Heart right ventricle (tissue), 16 donors: ENCODE measurements around the gene CDKAL1. TPM values are rescaled to one million over a fixed set of nuclear protein-coding genes. Genes with fewer than 3 reads are reported as not detected.

Experiments
- ATAC-seq, 8 donors: fragments of 200-7000 bp; cut with Tn5 transposase; one replicate each; pipeline ENCODE4 v1.9.1; 2020; ENCODE audit warnings: mild to moderate bottlenecking in 8 of 8, moderate library complexity in 8 of 8, moderate number of reproducible peaks in 1 of 8
- DNase-seq, 2 donors: peaks; one replicate each; pipeline ENCODE4 v3.0.0-alpha.2; 2020
- H3K27ac ChIP-seq, 10 donors: fragments of 200-600 bp; sonication (generic) in 2 of 10; one replicate each; pipeline versions ENCODE4 v1.5.0 to v1.8.0; 2020 to 2022; ENCODE audit warnings: mild to moderate bottlenecking in 3 of 10
- H3K27me3 ChIP-seq, 7 donors: fragments of 200-600 bp; one replicate each; pipeline ENCODE4 v1.8.0; 2021 to 2022; ENCODE audit warnings: mild to moderate bottlenecking in 2 of 7
- H3K36me3 ChIP-seq, 9 donors: fragments of 200-600 bp; sonication (generic) in 1 of 9; one replicate each; pipeline versions ENCODE4 v1.5.0 to v1.8.0; 2020 to 2022; ENCODE audit warnings: mild to moderate bottlenecking in 2 of 9
- H3K4me1 ChIP-seq, 9 donors: fragments of 200-600 bp; sonication (generic) in 1 of 9; one replicate each; pipeline versions ENCODE4 v1.5.0 to v1.8.0; 2020 to 2022; ENCODE audit warnings: mild to moderate bottlenecking in 4 of 9
- H3K4me3 ChIP-seq, 10 donors: fragments of 200-600 bp; sonication (generic) in 2 of 10; one replicate each; pipeline versions ENCODE4 v1.5.0 to v1.8.0; 2020 to 2022; ENCODE audit warnings: mild to moderate bottlenecking in 7 of 10, moderate library complexity in 2 of 10
- H3K9me3 ChIP-seq, 11 donors: fragments of 200-600 bp in 10 of 11; sonication (generic) in 2 of 11; one replicate each; pipeline versions ENCODE4 v1.5.0 to v1.8.0; 2013 to 2022; ENCODE audit warnings: mild to moderate bottlenecking in 2 of 11, control low read depth in 1 of 11, moderate library complexity in 1 of 11
- CTCF ChIP-seq, 9 donors: fragments of 200-600 bp; sonication (generic) in 2 of 9; IDR thresholded peaks; one replicate each; pipeline versions ENCODE4 v1.5.0 to v1.8.0; 2021 to 2022; ENCODE audit warnings: antibody characterized with exemption in 9 of 9, mild to moderate bottlenecking in 5 of 9, moderate library complexity in 1 of 9
- WGBS, 2 donors: extraction: QIAGEN DNeasy Blood & Tissue Kit; methylation state at CpG; one replicate each; pipeline ENCODE4 v1.1.7; 2013; ENCODE audit warnings: inconsistent platforms in 1 of 2; 5-methylcytosine and 5-hydroxymethylcytosine counted together
- intact Hi-C, 10 donors: fragments of 100-400 bp; cut with DNase I; formaldehyde crosslinking; loops; one replicate each; pipeline versions ENCODE4 v1.11.1 to v1.14.2; 2022
- polyA plus RNA-seq, 2 donors: library from polyadenylated mRNA; stranded (reverse); fragments of 200-250 nt; gene quantifications; one replicate each; pipeline ENCODE4 v1.2.3, GENCODE V29; 2013
- total RNA-seq, 10 donors: library from RNA; stranded (reverse); fragmentation: NEBNext Ultra II Directional in 3 of 10; extraction: Animal tissue kit (Norgen Biotek cat#: 25700) in 3 of 10; gene quantifications; one replicate each; pipeline versions ENCODE4 v1.2.1 to v1.2.4, GENCODE V29; 2021 to 2023
- donor health status: Arrhythmogenic right ventricular cardiomyopathy.
- donor health status: ischemic (EF 13 %, LVEDD 7.1; RV severe dilation, severe dysfunction).
- donor health status: healthy with polysubstance abuse.
- donor health status: DM: no; HTN: yes; CAD: no.
- donor health status: DM: no; HTN: no; CAD: no.
- donor health status: ischemic (EF 25% LVEDD 6.9; RV normal size, moderate dysfunction).
- donor health status: ischemic (EF 25% LVEDD 5.7; RV mildly dilated, moderate dysfunction).
- donor health status: healthy.
- donor health status: DM: yes; HTN: yes; CAD: no.
- donor health status: Ischemic cardiomyopathy.
- donor health status: ischemic (EF 35%, LVEDD 5.7; RV mildly dilated, moderate dysfunction).
- donor health status: nonischemic (EF 11% LVEDD 7.7; RV severe dilation, severe dysfunction).
- donor health status: DM: yes; HTN: yes; CAD: no.
- donor health status: PGD.
- donor health status: ischemic (EF 29% LVEDD 5.4; RV normal size, mild dysfunction).
- donor health status: nonischemic (EF 23%, LVEDD 6.1; RV moderate dilation, normal function).

The CDKAL1 gene
- total and polyA plus RNA-seq, 12 donors: 3.2 to 14.0 (median 10.6) TPM

DNA sequence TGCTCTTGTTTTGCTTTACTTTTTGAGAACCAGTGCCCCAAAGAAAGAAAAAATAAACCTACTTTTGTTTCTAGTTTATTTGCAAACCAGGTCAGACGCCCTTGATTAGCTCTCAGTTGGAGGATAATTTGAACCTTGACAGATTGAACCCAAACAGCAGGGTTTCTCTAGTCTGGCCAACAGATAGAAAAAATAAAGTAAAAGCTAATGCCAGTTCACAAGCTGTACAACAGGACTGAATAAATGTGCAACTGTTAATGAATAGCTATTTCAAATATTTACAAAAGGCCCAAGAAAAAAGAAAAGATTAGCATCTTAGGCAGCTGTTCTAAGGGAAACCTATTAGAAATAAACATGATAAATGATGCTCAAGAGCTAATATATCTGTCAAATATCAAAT is 331.8 kb downstream of the CDKAL1 start:
- DNase-seq: no peak
- Histone ChIP-seq H3K9me3 (no peaks in the 10 kb centered on the region), H3K27me3 (no peaks in the 10 kb centered on the region), H3K36me3 (no peaks in the 10 kb centered on the region), H3K27ac (no peak overlapping the region), H3K4me3 (no peak overlapping the region), H3K4me1 (peaks cover 0 to 15% (median 8%) of the 10 kb centered on the region in 9 donors)
- ATAC-seq: no peak
- intact Hi-C loops: loop anchor here in 1 of 10 donors (10.0 kb wide), 1 partner anchor 719 kb away; no protein-coding TSS in a partner anchor
- 90 to 91% methylated on average over 1 of the region's 1 CpG for WGBS, 2 donors
- TF ChIP-seq CTCF (IDR thresholded peaks at IDR 0.05): no peak

DNA sequence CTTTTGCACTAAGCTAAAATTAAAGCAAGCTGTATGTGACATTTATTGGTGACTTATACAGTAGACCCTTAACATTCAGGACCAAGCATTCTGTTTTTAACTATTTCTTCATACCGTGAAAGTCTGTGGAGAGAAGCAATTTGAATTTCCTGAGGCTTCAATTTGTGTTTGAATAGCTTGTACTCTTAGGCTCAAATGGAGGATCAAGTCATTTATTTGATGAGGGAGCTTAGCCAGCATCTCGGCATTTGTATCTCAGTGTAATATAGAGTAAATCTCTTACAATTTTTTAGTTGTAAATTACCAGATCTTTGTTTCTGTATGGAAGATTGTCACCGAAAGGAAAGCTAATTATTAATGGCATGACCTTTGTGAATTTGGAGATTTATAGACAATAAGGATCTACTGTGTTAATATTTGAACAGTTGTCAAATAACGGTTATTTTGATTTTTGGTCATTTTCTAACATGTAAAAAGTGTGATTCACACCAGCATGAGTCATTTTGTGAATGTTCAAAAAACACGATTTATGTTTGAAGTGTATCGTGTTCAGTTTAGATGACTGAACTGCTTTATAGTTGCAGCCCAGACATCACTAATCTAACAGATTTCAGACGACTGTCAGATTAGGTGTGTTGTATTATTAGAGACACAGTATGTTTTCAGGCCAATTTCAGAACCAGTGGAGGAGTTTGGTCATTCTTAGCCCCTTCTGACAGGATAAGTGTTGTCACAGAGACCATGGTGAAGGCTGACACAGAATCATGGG is 332.9 kb downstream of the CDKAL1 start:
- WGBS, 2 donors: 82 to 84% methylated on average over 7 of the region's 7 CpGs
- DNase-seq: no peak
- Histone ChIP-seq H3K4me3 (no peak overlapping the region), H3K36me3 (no peaks in the 10 kb centered on the region), H3K9me3 (no peaks in the 10 kb centered on the region), H3K27ac (no peak overlapping the region), H3K27me3 (no peaks in the 10 kb centered on the region), H3K4me1 (peaks cover 0 to 15% (median 8%) of the 10 kb centered on the region in 9 donors)
- no peak for TF ChIP-seq CTCF (IDR thresholded peaks at IDR 0.05)
- intact Hi-C loops: loop anchor here in 1 of 10 donors (10.0 kb wide), 1 partner anchor 718 kb away; no protein-coding TSS in a partner anchor
- no peak for ATAC-seq

- no peaks in the 10 kb centered on the region for H3K36me3 ChIP-seq
- H3K9me3 ChIP-seq: no peaks in the 10 kb centered on the region
- intact Hi-C loops: loop anchor here in 1 of 10 donors (10.0 kb wide), 1 partner anchor 716 kb away; no protein-coding TSS in a partner anchor
- ATAC-seq (peak in 5 of 8 donors; percentile 49 to 81 (median 63)), DNase-seq (no peak)
- WGBS, 2 donors: 47 to 59% methylated on average over 9 of the region's 9 CpGs
- no peak overlapping the region for H3K27ac ChIP-seq
- H3K4me3 ChIP-seq: no peak overlapping the region
- peaks cover 0 to 15% (median 8%) of the 10 kb centered on the region in 9 donors for H3K4me1 ChIP-seq
- TF ChIP-seq CTCF (IDR thresholded peaks at IDR 0.05): no peak
- no peaks in the 10 kb centered on the region for H3K27me3 ChIP-seq
Observed at GRCh38 chr6:20868397-20869096, 334.3 kb downstream of the CDKAL1 start.

- H3K36me3 ChIP-seq: no peaks in the 10 kb centered on the region
- no peaks in the 10 kb centered on the region for H3K9me3 ChIP-seq
- intact Hi-C loops: loop anchor here in 2 of 10 donors (10.0 kb wide), 1 partner anchor 715 kb away; no protein-coding TSS in a partner anchor
- H3K4me3 ChIP-seq: no peak overlapping the region
- peaks cover 0 to 15% (median 8%) of the 10 kb centered on the region in 9 donors for H3K4me1 ChIP-seq
- WGBS, 2 donors: 72 to 80% methylated on average over 4 of the region's 4 CpGs
- DNase-seq (no peak), ATAC-seq (no peak)
- H3K27me3 ChIP-seq: no peaks in the 10 kb centered on the region
- no peak for TF ChIP-seq CTCF (IDR thresholded peaks at IDR 0.05)
- no peak overlapping the region for H3K27ac ChIP-seq
Observed at GRCh38 chr6:20870021-20870420, 335.8 kb downstream of the CDKAL1 start.
